ENCODE results near the gene FOCAD.

- TF ChIP-seq EZH2 (IDR thresholded peaks at IDR 0.05) (no peak), POLR2AphosphoS5 (IDR thresholded peaks at IDR 0.05; ENCODE audit: borderline replicate concordance, low read depth, low read length) (no peak)
These were observed 19.6 kb upstream of the FOCAD start for GRCh38 chr9:20664501-20664900.
